GM18499 (cell line): ENCODE results near the gene CSK.
"Not testable (repeated sequence)": the region's sequence is repeated elsewhere in the genome, so short reads cannot be mapped to it uniquely, and the experiment has no call there.

ENCODE experiments used
- ATAC-seq: cut with Tn5 transposase; IDR thresholded peaks from one replicate; pipeline ENCODE4 v1.9.1; 2021; ENCODE audit warnings: moderate number of reproducible peaks; ENCODE audit not compliant: insufficient read depth, unreplicated experiment

The CSK gene

DNA sequence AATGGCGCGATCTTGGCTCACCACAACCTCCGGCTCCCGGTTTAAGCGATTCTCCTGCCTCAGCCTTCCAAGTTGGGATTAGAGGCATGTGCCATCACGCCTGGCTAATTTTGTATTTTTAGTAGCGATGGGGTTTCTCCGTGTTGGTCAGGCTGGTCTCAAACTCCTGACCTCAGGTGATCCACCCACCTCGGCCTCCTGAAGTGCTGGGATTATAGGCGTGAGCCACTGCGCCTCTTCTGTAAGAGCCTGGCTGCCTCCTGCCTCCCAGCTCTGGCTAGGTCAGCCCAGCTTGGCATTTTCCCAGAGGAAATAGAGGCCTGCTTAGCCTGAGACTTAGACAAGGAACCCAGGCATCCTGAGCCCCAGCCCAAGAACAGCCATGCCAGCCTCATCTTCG, 4.2 kb downstream of the CSK start:
- not testable (repeated sequence) for ATAC-seq

DNA sequence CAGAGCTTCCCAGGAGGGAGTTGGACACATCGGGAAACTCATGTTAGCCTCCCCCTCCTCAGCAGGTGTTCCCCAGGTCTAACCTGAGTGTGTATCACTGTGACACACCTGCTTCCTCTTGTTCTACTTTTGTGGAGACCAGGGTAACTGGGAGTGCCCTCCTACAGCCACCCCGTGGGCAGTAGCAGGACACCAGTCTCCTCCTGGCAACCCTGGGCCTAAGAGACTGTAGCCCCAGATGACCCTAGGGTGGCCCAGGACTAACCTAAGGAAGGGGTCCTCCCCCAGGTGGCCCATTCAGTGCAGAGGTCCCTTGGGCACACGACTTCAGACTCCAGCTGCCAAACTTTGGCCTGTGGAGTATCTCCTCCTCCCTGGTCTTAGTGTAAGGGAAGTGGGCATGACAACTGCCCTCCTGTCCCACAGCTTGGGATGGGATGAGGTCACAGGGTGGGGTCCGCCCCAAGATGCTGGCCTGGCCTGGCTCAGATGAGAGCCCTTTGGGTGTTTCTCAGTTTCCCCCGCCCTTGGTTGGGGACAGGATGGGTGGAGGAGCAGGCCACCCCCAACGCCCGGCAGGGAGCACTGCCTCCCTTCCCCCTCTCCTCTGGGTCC, 4.8 kb downstream of the CSK start:
- ATAC-seq: no peak

DNA sequence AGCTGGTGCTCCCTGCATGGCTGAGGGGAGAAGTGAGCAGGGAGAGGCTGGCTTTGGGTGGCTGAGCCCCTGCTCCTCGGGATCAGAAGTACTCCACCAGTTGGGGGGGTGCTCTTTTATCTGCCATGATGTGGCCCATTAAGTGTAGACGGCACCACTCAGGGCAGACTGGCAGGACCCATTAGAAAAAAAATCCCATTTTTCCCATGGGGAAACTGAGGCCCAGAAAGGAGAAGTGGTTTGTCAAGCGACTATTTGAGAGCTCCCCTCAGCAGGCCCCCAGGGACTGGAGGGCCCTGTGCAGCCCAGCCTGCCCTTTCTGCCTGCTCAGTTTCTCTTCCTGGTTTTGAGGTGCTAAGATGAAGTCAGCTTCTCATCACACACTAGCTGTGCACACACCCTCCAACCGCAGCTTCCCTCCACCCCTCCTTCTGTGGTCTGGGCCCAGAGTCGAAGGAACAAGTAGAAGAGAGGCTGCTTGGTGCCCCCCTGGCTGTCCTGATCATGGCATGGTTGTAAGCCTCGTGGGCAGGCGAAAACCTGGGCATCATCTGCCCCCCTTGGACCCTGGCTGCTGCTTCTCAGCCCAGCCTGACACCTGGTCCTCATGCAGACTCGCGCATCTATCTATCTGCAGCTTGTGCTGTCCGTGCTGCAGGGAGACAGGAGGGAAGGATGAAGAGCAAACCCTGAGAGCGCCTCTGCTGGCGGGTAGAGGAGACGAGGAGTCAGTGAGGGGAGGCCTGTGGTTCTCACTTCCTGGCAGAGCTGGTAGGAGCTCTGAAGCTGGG, 5.6 kb downstream of the CSK start:
- ATAC-seq: no peak

- ATAC-seq: no peak
Observed at GRCh38 chr15:74788042-74788682, 6.3 kb downstream of the CSK start.

DNA sequence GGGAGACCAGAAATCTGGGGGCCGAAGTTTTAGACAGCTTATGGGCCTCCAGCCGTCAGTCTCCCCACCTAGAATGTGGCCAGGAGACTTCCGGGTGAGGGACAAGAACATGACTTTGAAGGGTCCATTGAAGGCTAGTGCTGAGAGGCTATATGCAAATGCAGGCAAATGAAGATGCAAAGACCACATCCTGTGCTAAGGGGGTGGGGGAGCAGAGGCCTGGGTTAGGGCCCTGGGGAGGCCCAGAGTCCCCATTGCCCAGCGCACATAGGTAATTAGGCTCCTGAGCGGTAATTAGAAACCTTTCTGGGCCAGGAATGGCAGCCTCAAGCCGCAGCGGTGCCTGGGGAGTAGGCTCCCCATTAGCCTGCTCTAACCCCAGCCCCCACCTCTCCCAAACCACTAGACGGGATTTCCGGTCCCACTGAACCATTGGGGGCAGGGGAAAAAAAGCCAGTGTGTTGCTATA, 6.8 kb downstream of the CSK start:
- ATAC-seq: no peak

DNA sequence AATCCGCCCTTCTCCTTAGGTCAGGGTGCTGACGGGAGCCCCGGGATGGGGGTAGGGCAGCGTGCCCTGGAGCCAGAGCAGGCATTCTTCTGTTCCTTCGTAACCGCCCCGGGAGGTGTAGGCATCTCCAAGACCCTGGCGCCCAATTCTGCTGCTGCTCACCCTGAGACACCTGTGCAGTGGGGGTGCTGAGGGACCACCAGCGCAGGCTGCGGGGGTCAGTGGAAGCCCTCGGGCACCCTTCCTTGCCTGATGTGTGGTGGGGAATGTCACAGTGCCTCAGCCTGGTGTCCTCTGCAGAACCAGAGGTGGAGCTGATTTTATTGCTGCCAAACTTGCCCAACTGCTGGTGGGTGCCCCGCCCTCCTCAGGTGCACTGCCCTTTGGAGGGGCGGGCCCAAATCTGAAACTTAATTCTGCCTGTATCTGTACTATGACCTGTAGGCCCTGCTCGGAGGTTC, 7.3 kb downstream of the CSK start:
- no peak for ATAC-seq

DNA sequence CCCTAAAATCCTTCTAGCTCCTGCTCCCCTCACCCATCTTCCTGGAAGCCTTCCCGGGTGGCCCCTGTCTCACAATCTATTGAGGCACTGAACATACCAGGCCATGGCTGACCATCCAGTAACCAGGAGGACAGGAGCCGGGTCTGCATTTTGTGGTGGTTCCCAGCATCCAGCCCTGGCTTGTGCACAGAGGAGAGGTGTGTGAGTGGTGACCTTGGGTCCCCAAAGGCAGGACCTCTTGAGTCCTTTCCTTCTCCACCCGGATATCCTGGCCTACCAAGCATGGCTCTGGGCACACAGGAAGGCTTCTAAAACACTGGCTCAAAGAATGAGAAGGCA, 7.8 kb downstream of the CSK start:
- no peak for ATAC-seq

DNA sequence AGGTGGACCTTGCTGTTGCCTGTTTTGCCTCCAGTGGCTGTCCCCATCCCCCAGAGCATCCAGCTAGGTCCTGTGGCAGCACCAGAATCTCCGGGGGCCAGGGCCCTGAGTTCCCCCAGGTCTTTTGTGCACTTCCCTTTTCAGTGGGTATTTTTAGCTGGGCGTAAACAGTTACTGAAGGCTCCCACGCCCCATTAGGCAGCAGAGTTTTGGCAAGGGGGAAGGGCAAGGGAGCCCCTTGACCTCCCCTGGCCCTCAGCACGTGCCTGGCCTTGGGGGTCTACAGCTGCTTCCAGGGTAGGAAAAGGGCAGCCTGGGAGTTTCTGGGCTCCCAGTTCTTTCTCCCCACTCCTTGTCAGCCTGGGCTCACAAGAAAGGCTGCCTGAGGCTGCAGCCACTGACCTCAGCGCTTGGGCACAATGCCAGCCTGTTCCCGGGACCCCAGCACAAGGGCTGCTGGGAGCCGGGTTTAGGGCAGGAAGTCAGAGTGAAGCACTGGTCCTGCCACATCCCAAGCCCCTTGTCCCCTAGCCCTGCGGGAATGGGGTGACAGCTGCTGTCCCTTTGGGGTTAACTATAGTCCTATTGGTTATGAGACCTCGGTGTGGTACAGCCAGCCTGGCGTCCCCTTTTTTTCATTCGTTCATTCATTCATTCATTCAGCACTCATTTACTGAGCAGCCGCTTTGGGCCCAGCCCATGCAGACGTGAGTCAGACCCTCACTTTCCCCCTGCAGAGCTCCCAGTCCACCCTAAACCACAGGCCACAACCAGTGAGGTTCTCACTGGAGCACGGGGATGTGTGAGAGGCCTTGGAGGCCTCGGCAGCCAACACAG, 8.4 kb downstream of the CSK start:
- ATAC-seq: no peak

GRCh38 chr15:74791007-74791406, 9.1 kb downstream of the CSK start:
- no peak for ATAC-seq

- no peak for ATAC-seq
Observed at GRCh38 chr15:74791667-74792066, 9.8 kb downstream of the CSK start.

- no peak for ATAC-seq
Observed at GRCh38 chr15:74792227-74793016, 10.5 kb downstream of the CSK start.

GRCh38 chr15:74793135-74794028, 11.5 kb downstream of the CSK start:
- ATAC-seq: no peak

DNA sequence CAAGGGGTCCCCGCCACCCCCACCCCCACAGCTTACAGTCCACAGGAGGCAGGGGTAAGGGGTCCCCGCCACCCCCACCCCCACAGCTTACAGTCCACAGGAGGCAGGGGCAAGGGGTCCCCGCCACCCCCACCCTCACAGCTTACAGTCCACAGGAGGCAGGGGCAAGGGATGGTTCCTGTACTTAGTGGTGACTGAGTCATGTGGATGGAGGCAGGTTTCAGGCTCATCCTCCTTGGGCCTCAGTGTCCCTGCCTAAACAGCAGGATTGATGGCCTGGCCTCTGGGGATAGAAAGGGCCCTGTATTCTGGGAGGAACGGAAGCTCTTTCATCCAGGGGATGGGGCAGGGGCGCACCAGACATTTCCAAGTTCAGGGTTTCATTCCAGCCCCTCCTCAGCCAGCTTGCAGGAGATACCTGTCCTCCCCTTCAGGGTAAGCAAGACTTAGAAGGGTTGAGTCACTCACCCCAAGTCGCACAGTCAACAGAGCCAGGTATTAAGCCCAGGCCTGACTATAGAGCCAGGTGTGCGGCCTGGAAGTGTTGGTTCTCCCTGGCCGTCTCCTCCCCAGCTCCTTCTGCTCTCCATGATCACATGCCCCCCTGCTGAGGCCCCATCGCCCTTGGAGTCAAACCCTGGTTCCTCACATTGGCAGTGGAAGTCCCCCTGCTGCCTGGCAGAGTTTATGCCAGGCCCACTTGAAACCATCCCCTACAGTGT, 12.5 kb downstream of the CSK start:
- no peak for ATAC-seq

GRCh38 chr15:74794970-74795349, 13.1 kb downstream of the CSK start:
- ATAC-seq: no peak

GRCh38 chr15:74795966-74796625, 14.2 kb downstream of the CSK start:
- no peak for ATAC-seq

DNA sequence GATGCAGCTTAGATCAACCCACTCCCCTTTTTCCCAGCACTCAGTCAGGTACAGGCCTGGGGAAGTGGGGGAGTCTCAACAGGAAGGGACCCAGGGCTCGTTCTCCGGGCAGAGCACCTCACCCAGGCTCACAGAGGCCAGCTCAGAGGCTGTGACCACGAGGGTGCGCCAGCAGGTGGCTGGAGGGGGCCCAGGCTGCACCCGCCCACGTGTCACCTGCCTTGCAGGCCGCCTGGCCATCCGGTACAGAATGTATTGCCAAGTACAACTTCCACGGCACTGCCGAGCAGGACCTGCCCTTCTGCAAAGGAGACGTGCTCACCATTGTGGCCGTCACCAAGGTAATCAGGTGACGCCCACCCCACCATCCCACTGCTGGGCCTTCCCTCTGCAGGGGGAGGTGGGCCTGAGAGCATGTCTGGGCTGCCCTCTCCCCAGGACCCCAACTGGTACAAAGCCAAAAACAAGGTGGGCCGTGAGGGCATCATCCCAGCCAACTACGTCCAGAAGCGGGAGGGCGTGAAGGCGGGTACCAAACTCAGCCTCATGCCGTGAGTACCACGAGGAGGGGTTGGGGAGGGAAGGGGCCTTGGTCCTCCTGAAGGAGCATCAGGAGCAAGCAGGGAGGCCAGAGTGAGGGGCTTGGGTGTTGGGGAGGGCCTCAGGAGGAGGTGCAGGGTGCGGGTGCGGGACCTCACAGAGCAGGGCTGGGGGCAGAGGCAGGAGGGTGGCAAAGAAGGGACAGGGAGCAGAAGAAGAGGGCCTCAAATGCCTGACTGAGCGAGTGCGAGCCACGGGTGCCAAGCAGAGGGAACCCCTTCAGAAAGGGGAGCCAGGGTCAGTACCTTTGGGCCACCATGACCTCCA, 16.7 kb downstream of the CSK start:
- ATAC-seq: no peak
